Astrocyte (in vitro differentiated cells and primary cell): ENCODE results near the gene TBC1D12.

ENCODE experiments used
- CTCF ChIP-seq: IDR thresholded peaks from 2 replicates; pipeline ENCODE4 v1.5.1; 2011; ENCODE audit warnings: low read depth, mild to moderate bottlenecking, inconsistent platforms, low read length, moderate library complexity; ENCODE audit not compliant: insufficient read depth
- EZH2 ChIP-seq: IDR thresholded peaks from 2 replicates; pipeline ENCODE4 v1.6.1; 2012; ENCODE audit warnings: mild to moderate bottlenecking, low read length, inconsistent platforms; ENCODE audit not compliant: insufficient read depth

- TF ChIP-seq CTCF (no peak), EZH2 (no peak)
Measured at GRCh38 chr10:94487575-94487974, 85.2 kb downstream of the TBC1D12 start.
